Astrocyte (in vitro differentiated cells and primary cell): ENCODE measurements around the gene DNAL4. TPM values are rescaled to one million over a fixed set of nuclear protein-coding genes. Genes with fewer than 3 reads are reported as not detected.

Experiments used
- DNase-seq: peaks from one replicate; pipeline ENCODE4 v3.0.0-alpha.2; 2010; ENCODE audit warnings: low read depth
- FAIRE-seq: peaks from 2 replicates; lab custom pipeline; 2011; peaks lifted over from hg19 to GRCh38; lab: Jason Lieb, UNC
- H2AFZ ChIP-seq: 2 replicates; pipeline ENCODE4 v1.6.0; 2012; ENCODE audit warnings: low read depth, low read length, inconsistent platforms
- H3K27ac ChIP-seq: 2 replicates; pipeline ENCODE4 v1.5.1; 2011; ENCODE audit warnings: low read depth, low read length, inconsistent platforms
- H3K27me3 ChIP-seq: 2 replicates; pipeline ENCODE4 v1.6.0; 2011; ENCODE audit warnings: low read length, inconsistent platforms; ENCODE audit not compliant: insufficient read depth
- H3K36me3 ChIP-seq: 2 replicates; pipeline ENCODE4 v1.5.1; 2011; ENCODE audit warnings: low read length, inconsistent platforms; ENCODE audit not compliant: insufficient read depth
- H3K4me1 ChIP-seq: 2 replicates; pipeline ENCODE4 v1.5.1; 2011; ENCODE audit warnings: low read length, inconsistent platforms; ENCODE audit not compliant: insufficient read depth
- H3K4me2 ChIP-seq: 2 replicates; pipeline ENCODE4 v1.6.0; 2012; ENCODE audit warnings: low read length, inconsistent platforms
- H3K4me3 ChIP-seq: 2 replicates; pipeline ENCODE4 v1.5.1; 2011; ENCODE audit warnings: low read depth, mild to moderate bottlenecking, low read length, inconsistent platforms; ENCODE audit not compliant: insufficient read depth
- H3K79me2 ChIP-seq: 2 replicates; pipeline ENCODE4 v1.6.0; 2012; ENCODE audit warnings: mild to moderate bottlenecking, low read length, inconsistent platforms; ENCODE audit not compliant: insufficient read depth
- H3K9ac ChIP-seq: 2 replicates; pipeline ENCODE4 v1.6.0; 2012; ENCODE audit warnings: mild to moderate bottlenecking, low read length, inconsistent platforms
- H3K9me3 ChIP-seq: 2 replicates; pipeline ENCODE4 v1.5.1; 2012; ENCODE audit warnings: low read depth, mild to moderate bottlenecking, low read length, inconsistent platforms; ENCODE audit not compliant: insufficient read depth
- H4K20me1 ChIP-seq: 2 replicates; pipeline ENCODE4 v1.6.0; 2012; ENCODE audit warnings: low read length, inconsistent platforms; ENCODE audit not compliant: insufficient read depth
- H3K27ac Mint-ChIP-seq: one replicate; pipeline ENCODE4 v1.8.0; 2021; ENCODE audit warnings: mild to moderate bottlenecking, mixed read lengths; ENCODE audit not compliant: unreplicated experiment
- H3K27me3 Mint-ChIP-seq: one replicate; pipeline ENCODE4 v1.8.0; 2021; ENCODE audit warnings: low read depth, mixed read lengths; ENCODE audit not compliant: unreplicated experiment
- H3K36me3 Mint-ChIP-seq: one replicate; pipeline ENCODE4 v1.8.0; 2021; ENCODE audit warnings: low read depth, mixed read lengths; ENCODE audit not compliant: unreplicated experiment
- H3K4me1 Mint-ChIP-seq: one replicate; pipeline ENCODE4 v1.8.0; 2021; ENCODE audit warnings: low read depth, mixed read lengths; ENCODE audit not compliant: unreplicated experiment
- H3K4me3 Mint-ChIP-seq: one replicate; pipeline ENCODE4 v1.8.0; 2021; ENCODE audit warnings: mild to moderate bottlenecking, moderate library complexity, mixed read lengths; ENCODE audit not compliant: unreplicated experiment
- H3K9me3 Mint-ChIP-seq: one replicate; pipeline ENCODE4 v1.8.0; 2021; ENCODE audit warnings: mild to moderate bottlenecking, mixed read lengths; ENCODE audit not compliant: unreplicated experiment
- EZH2 ChIP-seq: IDR thresholded peaks from 2 replicates; pipeline ENCODE4 v1.6.1; 2012; ENCODE audit warnings: mild to moderate bottlenecking, low read length, inconsistent platforms; ENCODE audit not compliant: insufficient read depth
- total RNA-seq: library from RNA; stranded (reverse); gene quantifications from 2 replicates; pipeline ENCODE4 v1.2.1, GENCODE V29; 2021
- TF ChIP-seq, protein P1 (sequence below): IDR thresholded peaks from 2 replicates; pipeline ENCODE4 v1.5.1; 2011; ENCODE audit warnings: low read depth, mild to moderate bottlenecking, inconsistent platforms, low read length, moderate library complexity; ENCODE audit not compliant: insufficient read depth

The DNAL4 gene
- total RNA-seq, 1 donor from 2014 or later, result 12.8 TPM

DNA sequence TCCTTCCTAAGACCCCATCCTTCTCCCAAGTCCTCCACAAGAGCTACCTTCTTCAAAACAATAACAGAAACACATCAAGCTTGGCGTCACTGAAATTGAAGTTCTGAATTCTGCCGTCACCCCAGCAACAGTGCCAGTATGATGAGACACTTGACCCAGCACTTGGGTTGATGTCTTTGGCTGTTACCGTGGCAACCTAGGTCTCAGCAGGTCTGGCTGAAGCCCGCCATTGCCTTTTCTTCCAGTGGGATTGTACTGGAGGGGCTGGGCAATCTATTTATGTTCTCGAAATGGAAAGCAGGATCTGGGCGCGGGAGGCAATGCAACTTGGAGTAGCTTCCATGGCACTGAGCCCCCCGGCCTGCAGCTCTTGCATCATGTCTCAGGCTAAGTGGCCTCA is 26.1 kb upstream of the DNAL4 start:
- Histone ChIP-seq H2AFZ (no peak overlapping the region), H3K4me1 (no peaks in the 10 kb centered on the region), H3K9ac (no peak overlapping the region), H3K4me2 (no peak overlapping the region), H3K4me3 (no peak overlapping the region), H3K27me3 (peaks cover 15% of the 10 kb centered on the region), H3K9me3 (no peaks in the 10 kb centered on the region), H3K36me3 (no peaks in the 10 kb centered on the region), H3K27ac (no peak overlapping the region), H4K20me1 (peaks cover 7% of the 10 kb centered on the region), H3K79me2 (no peaks in the 10 kb centered on the region)
- Mint-ChIP-seq H3K27me3 (peaks cover 64% of the 10 kb centered on the region), H3K36me3 (peaks cover 4% of the 10 kb centered on the region), H3K4me3 (no peak overlapping the region), H3K9me3 (peaks cover 7% of the 10 kb centered on the region), H3K4me1 (no peaks in the 10 kb centered on the region), H3K27ac (no peak overlapping the region)
- FAIRE-seq (no peak), DNase-seq (no peak)
- TF ChIP-seq EZH2, result no peak
- TF ChIP-seq, protein P1, sequence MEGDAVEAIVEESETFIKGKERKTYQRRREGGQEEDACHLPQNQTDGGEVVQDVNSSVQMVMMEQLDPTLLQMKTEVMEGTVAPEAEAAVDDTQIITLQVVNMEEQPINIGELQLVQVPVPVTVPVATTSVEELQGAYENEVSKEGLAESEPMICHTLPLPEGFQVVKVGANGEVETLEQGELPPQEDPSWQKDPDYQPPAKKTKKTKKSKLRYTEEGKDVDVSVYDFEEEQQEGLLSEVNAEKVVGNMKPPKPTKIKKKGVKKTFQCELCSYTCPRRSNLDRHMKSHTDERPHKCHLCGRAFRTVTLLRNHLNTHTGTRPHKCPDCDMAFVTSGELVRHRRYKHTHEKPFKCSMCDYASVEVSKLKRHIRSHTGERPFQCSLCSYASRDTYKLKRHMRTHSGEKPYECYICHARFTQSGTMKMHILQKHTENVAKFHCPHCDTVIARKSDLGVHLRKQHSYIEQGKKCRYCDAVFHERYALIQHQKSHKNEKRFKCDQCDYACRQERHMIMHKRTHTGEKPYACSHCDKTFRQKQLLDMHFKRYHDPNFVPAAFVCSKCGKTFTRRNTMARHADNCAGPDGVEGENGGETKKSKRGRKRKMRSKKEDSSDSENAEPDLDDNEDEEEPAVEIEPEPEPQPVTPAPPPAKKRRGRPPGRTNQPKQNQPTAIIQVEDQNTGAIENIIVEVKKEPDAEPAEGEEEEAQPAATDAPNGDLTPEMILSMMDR, result no peak

DNA sequence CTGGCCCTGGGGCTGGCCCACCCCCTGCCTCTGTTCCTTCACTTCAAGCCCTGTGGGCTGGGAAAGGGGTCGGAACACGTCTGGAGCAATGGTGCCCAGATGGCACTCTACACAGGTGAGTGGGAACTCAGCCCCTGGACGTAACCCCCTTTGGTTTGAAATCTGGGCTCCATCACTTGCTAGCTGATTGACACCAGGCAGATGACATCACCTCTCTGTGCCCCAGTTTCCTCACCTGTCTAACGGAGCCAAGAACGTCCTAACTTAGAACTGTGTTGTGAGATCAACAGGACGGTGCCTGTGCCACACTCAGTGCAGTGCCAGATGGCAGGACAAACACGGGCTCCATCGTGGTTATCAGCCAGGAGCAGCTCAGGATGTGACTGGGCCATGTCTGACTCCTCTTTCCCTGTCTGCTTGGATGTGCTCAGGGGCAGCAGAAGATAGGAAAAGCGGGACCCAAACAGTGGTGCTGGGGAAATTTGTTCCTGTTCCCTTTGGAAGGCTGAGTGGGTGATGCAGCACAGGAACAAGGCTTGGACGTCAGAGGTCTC is 25.5 kb upstream of the DNAL4 start:
- Histone ChIP-seq H2AFZ (no peak overlapping the region), H3K79me2 (no peaks in the 10 kb centered on the region), H3K4me3 (no peak overlapping the region), H3K9me3 (no peaks in the 10 kb centered on the region), H4K20me1 (peaks cover 3% of the 10 kb centered on the region), H3K4me2 (no peak overlapping the region), H3K36me3 (no peaks in the 10 kb centered on the region), H3K9ac (no peak overlapping the region), H3K4me1 (no peaks in the 10 kb centered on the region), H3K27ac (no peak overlapping the region), H3K27me3 (peaks cover 15% of the 10 kb centered on the region)
- peaks cover 7% of the 10 kb centered on the region for H3K9me3 Mint-ChIP-seq
- H3K36me3 Mint-ChIP-seq, result peaks cover 4% of the 10 kb centered on the region
- peaks cover 65% of the 10 kb centered on the region for H3K27me3 Mint-ChIP-seq
- H3K4me1 Mint-ChIP-seq, result no peaks in the 10 kb centered on the region
- H3K27ac Mint-ChIP-seq, result no peak overlapping the region
- DNase-seq (no peak), FAIRE-seq (no peak)
- no peak for TF ChIP-seq EZH2
- TF ChIP-seq, protein P1, result no peak
- H3K4me3 Mint-ChIP-seq, result no peak overlapping the region

DNA sequence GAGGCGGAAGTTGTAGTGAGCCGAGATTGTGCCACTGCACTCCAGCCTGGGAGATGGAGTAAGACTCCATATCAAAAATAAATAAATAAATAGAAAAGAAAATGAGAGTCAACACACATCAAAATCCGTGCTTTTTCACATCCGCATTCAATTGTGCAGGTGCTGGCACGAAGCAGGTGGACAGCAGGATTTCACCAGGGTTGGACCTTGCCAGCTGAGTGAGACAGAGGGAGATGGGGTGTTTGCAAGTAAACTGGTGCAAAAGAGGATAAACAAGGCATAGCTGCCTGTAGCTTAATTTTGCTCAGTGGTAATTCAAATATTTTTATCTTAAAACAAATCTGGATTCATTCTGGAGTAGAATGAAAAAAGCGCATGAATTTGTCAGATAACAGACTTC is 23.3 kb upstream of the DNAL4 start:
- H3K79me2 ChIP-seq, result no peaks in the 10 kb centered on the region
- H2AFZ ChIP-seq, result no peak overlapping the region
- no peak overlapping the region for H3K4me3 Mint-ChIP-seq
- no peaks in the 10 kb centered on the region for H3K9me3 ChIP-seq
- no peaks in the 10 kb centered on the region for H3K4me1 Mint-ChIP-seq
- no peaks in the 10 kb centered on the region for H3K36me3 Mint-ChIP-seq
- H3K4me1 ChIP-seq, result no peaks in the 10 kb centered on the region
- peaks cover 5% of the 10 kb centered on the region for H3K9me3 Mint-ChIP-seq
- no peak overlapping the region for H3K4me2 ChIP-seq
- H3K9ac ChIP-seq, result no peak overlapping the region
- H3K27me3 Mint-ChIP-seq, result peaks cover 71% of the 10 kb centered on the region
- H3K36me3 ChIP-seq, result no peaks in the 10 kb centered on the region
- no peak overlapping the region for H3K27ac Mint-ChIP-seq
- peaks cover 19% of the 10 kb centered on the region for H3K27me3 ChIP-seq
- H4K20me1 ChIP-seq, result no peaks in the 10 kb centered on the region
- TF ChIP-seq EZH2, result no peak
- TF ChIP-seq, protein P1, result no peak
- DNase-seq (no peak), FAIRE-seq (no peak)
- H3K27ac ChIP-seq, result no peak overlapping the region
- H3K4me3 ChIP-seq, result no peak overlapping the region
